ENCODE results near the gene SULT1A2. TPM values are rescaled to one million over a fixed set of nuclear protein-coding genes. Genes with fewer than 3 reads are reported as not detected.

The SULT1A2 gene
- total and polyA plus RNA-seq, 2 of the 8 experiments (the other 6 are each of a cell fraction or from before 2014, with no cell fraction given) = 0.29 to 0.35 TPM

DNA sequence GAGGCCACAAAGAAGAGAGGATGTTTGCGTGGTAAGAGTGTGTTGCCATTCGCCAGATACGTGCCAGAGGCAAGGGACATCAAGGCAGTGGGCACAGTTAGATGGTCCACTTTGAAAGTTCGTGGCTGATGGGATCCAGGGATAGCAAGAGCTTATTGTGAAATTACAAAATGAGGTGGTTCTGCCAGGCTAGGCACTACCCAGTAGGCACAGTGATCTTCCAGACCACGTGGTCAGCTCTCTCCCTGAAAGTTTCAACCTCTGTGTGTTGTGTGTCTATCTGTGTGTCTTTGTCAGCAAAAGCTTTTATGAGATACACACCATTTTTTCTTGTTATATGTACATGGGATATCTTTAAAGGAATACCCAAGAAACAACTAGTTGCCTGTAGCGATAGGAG lies 33.6 kb downstream of the SULT1A2 start (continued):
- TF ChIP-seq NANOG (IDR thresholded peaks at IDR 0.05; ENCODE audit: insufficient read depth, low read depth, low read length, poor library complexity, severe bottlenecking) (no peak), HDAC6 (IDR thresholded peaks at IDR 0.05; ENCODE audit: low read depth, low read length) (no peak), HDAC2 (IDR thresholded peaks at IDR 0.05; ENCODE audit: borderline replicate concordance in 1 of 2, low read depth in 2 of 2, low read length in 2 of 2) (no peak), EGR1 (IDR thresholded peaks at IDR 0.05; ENCODE audit: borderline replicate concordance, low read depth, low read length) (no peak), RBBP5 (IDR thresholded peaks at IDR 0.05; ENCODE audit: borderline replicate concordance, low read depth, low read length) (no peak), CHD1 (IDR thresholded peaks at IDR 0.05; ENCODE audit: low read depth, low read length) (no peak), SUZ12 (IDR thresholded peaks at IDR 0.05; ENCODE audit: low read length) (no peak)

Measured in H1 (cell line).